ENCODE data around the gene KIAA0825.

Gene KIAA0825

GRCh38 chr5:94623877-94624276 lies 5.5 kb upstream of the KIAA0825 start:
- POLR2A ChIA-PET = no interaction called here
- CTCF ChIA-PET = no interaction called here
- TF ChIP-seq FOXM1 (IDR thresholded peaks at IDR 0.05; ENCODE audit: borderline replicate concordance) (no peak), CTBP1 (IDR thresholded peaks at IDR 0.05; ENCODE audit: borderline replicate concordance) (no peak), FOXA1 (IDR thresholded peaks at IDR 0.05) (no peak), HDGF (IDR thresholded peaks at IDR 0.05; ENCODE audit: borderline replicate concordance) (no peak), LEF1 (IDR thresholded peaks at IDR 0.05; ENCODE audit: borderline replicate concordance) (no peak), FOXK2 (IDR thresholded peaks at IDR 0.05) (no peak), ELF4 (IDR thresholded peaks at IDR 0.05) (no peak), ARNT (IDR thresholded peaks at IDR 0.05) (no peak), L3MBTL2 (conservative IDR thresholded peaks at IDR 0.05) (no peak), SUZ12 (IDR thresholded peaks at IDR 0.05) (no peak), PKNOX1 (IDR thresholded peaks at IDR 0.05) (no peak), BHLHE40 (IDR thresholded peaks at IDR 0.05; ENCODE audit: borderline replicate concordance) (no peak), ZNF384 (IDR thresholded peaks at IDR 0.05) (no peak), SP1 (IDR thresholded peaks at IDR 0.05) (no peak), TARDBP (IDR thresholded peaks at IDR 0.05) (no peak), NFRKB (IDR thresholded peaks at IDR 0.05) (no peak)
- no peak for DNase-seq (ENCODE audit: extremely low spot score)

GRCh38 chr5:94623011-94623410 lies 4.6 kb upstream of the KIAA0825 start:
- no peak for DNase-seq (ENCODE audit: extremely low spot score)
- POLR2A ChIA-PET = no interaction called here
- TF ChIP-seq ELF4 (IDR thresholded peaks at IDR 0.05) (no peak), SUZ12 (IDR thresholded peaks at IDR 0.05) (no peak), ARNT (IDR thresholded peaks at IDR 0.05) (no peak), CTBP1 (IDR thresholded peaks at IDR 0.05; ENCODE audit: borderline replicate concordance) (no peak), SP1 (IDR thresholded peaks at IDR 0.05) (no peak), LEF1 (IDR thresholded peaks at IDR 0.05; ENCODE audit: borderline replicate concordance) (no peak), FOXA1 (IDR thresholded peaks at IDR 0.05) (no peak), TARDBP (IDR thresholded peaks at IDR 0.05) (no peak)
- CTCF ChIA-PET = interaction anchor here (1.1 kb wide), 1 partner anchor 115 kb away, joined by 3 read pairs; no protein-coding TSS in a partner anchor

DNA sequence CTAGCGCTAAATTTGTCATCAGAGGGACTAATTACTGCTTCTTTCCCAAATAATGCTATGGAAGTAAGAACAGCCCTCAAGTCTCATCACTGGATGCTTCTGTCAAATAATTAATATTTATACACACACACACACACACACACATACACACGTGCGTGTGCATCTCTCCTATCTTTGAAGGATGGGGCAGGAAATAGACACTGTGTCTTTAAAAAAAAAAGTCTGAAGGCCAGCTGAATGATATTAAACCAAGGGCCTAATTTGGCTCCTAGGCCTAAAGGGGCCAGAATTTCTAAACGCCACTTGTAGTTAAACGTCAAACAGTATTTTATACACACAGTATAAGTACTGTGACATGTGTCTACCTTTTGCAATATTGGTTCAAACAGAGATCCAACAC lies 3.4 kb upstream of the KIAA0825 start:
- POLR2A ChIA-PET = no interaction called here
- no peak for DNase-seq (ENCODE audit: extremely low spot score)
- CTCF ChIA-PET = interaction anchor here (1.1 kb wide), 1 partner anchor 116 kb away, joined by 3 read pairs; no protein-coding TSS in a partner anchor
- peak; percentile 83 for TF ChIP-seq ZNF384 (IDR thresholded peaks at IDR 0.05)
- TF ChIP-seq NFRKB (IDR thresholded peaks at IDR 0.05) = no peak

- no peak for TF ChIP-seq PKNOX1 (IDR thresholded peaks at IDR 0.05)
- no peak for TF ChIP-seq ARNT (IDR thresholded peaks at IDR 0.05)
- TF ChIP-seq LEF1 (IDR thresholded peaks at IDR 0.05; ENCODE audit: borderline replicate concordance) = no peak
- no peak for TF ChIP-seq ELF4 (IDR thresholded peaks at IDR 0.05)
- TF ChIP-seq FOXM1 (IDR thresholded peaks at IDR 0.05; ENCODE audit: borderline replicate concordance) = no peak
- TF ChIP-seq HDGF (IDR thresholded peaks at IDR 0.05; ENCODE audit: borderline replicate concordance) = no peak
- TF ChIP-seq SUZ12 (IDR thresholded peaks at IDR 0.05) = no peak
- no peak for TF ChIP-seq CTBP1 (IDR thresholded peaks at IDR 0.05; ENCODE audit: borderline replicate concordance)
- no peak for TF ChIP-seq L3MBTL2 (conservative IDR thresholded peaks at IDR 0.05)
- TF ChIP-seq BHLHE40 (IDR thresholded peaks at IDR 0.05; ENCODE audit: borderline replicate concordance) = no peak
- TF ChIP-seq FOXA1 (IDR thresholded peaks at IDR 0.05) = no peak
- TF ChIP-seq TARDBP (IDR thresholded peaks at IDR 0.05) = no peak
- TF ChIP-seq FOXK2 (IDR thresholded peaks at IDR 0.05) = no peak
- ChIA-PET POLR2A (no interaction called here), CTCF (no interaction called here)
- DNase-seq (ENCODE audit: extremely low spot score) = no peak
These were observed 1.9 kb upstream of the KIAA0825 start for GRCh38 chr5:94620256-94620655.

DNA sequence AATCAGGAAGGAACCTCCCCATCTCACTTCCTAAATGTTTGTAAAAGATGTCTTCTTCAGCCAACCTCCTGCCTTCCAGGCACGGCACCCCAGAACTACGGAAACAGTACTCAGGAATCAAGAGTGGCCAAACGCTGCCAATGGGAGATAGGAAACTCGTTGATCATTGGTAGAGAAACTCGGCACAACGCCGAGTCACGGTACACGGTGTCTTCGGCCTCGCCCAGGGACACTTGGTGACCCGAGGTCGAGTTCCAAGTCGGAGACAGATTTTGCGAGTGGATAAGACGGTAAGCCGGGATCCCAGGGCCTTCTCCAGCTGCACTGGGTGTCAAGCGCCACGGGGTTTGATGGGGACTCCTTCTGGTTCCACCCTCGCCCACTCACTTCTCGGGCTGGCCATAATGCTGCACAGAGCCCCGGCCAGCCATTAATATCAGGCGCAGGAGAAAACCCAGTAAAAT lies 343 bp downstream of the KIAA0825 start:
- ChIA-PET CTCF (interaction anchor here (0.7 to 1.8 kb wide), 3 partner anchors 73 to 233 kb away, joined by 3 read pairs; no protein-coding TSS in a partner anchor), POLR2A (interaction anchor here (0.6 to 1.5 kb wide), 3 partner anchors 47 to 276 kb away, joined by 3 read pairs; no protein-coding TSS in a partner anchor)
- no peak for TF ChIP-seq CTBP1 (IDR thresholded peaks at IDR 0.05; ENCODE audit: borderline replicate concordance)
- no peak for TF ChIP-seq LEF1 (IDR thresholded peaks at IDR 0.05; ENCODE audit: borderline replicate concordance)
- no peak for TF ChIP-seq ZNF384 (IDR thresholded peaks at IDR 0.05)
- no peak for TF ChIP-seq HDGF (IDR thresholded peaks at IDR 0.05; ENCODE audit: borderline replicate concordance)
- no peak for TF ChIP-seq FOXM1 (IDR thresholded peaks at IDR 0.05; ENCODE audit: borderline replicate concordance)
- TF ChIP-seq NFRKB (IDR thresholded peaks at IDR 0.05) = no peak
- TF ChIP-seq ARNT (IDR thresholded peaks at IDR 0.05) = no peak
- TF ChIP-seq SUZ12 (IDR thresholded peaks at IDR 0.05) = no peak
- TF ChIP-seq SP1 (IDR thresholded peaks at IDR 0.05) = no peak
- TF ChIP-seq PKNOX1 (IDR thresholded peaks at IDR 0.05) = no peak
- TF ChIP-seq BHLHE40 (IDR thresholded peaks at IDR 0.05; ENCODE audit: borderline replicate concordance) = no peak
- no peak for TF ChIP-seq TARDBP (IDR thresholded peaks at IDR 0.05)
- no peak for TF ChIP-seq ELF4 (IDR thresholded peaks at IDR 0.05)
- no peak for TF ChIP-seq FOXA1 (IDR thresholded peaks at IDR 0.05)
- no peak for TF ChIP-seq L3MBTL2 (conservative IDR thresholded peaks at IDR 0.05)
- TF ChIP-seq FOXK2 (IDR thresholded peaks at IDR 0.05) = no peak
- DNase-seq (ENCODE audit: extremely low spot score) = peak; percentile 32

DNA sequence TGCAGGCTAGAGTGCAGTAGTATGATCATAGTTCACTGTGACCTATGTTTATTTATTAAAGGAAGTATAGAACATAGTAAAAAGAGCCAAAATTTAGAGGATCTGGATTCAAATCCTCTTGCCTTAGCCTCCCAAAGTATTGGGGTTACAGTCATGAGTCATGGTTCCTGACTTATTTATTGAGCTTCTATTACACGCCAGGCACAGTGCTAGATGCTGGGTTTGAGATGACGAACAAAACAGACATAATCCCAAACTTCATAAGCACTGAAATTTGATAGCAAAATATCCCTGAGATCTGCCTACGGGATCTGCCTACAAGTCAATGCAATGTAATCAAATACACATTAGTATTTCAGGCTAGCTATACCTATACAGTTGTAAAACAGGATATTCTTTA lies 2.5 kb downstream of the KIAA0825 start:
- no peak for TF ChIP-seq LEF1 (IDR thresholded peaks at IDR 0.05; ENCODE audit: borderline replicate concordance)
- TF ChIP-seq SP1 (IDR thresholded peaks at IDR 0.05) = no peak
- TF ChIP-seq NFRKB (IDR thresholded peaks at IDR 0.05) = no peak
- no peak for TF ChIP-seq TARDBP (IDR thresholded peaks at IDR 0.05)
- no peak for TF ChIP-seq ARNT (IDR thresholded peaks at IDR 0.05)
- TF ChIP-seq ELF4 (IDR thresholded peaks at IDR 0.05) = no peak
- TF ChIP-seq HDGF (IDR thresholded peaks at IDR 0.05; ENCODE audit: borderline replicate concordance) = no peak
- no peak for TF ChIP-seq PKNOX1 (IDR thresholded peaks at IDR 0.05)
- TF ChIP-seq FOXM1 (IDR thresholded peaks at IDR 0.05; ENCODE audit: borderline replicate concordance) = no peak
- no peak for TF ChIP-seq BHLHE40 (IDR thresholded peaks at IDR 0.05; ENCODE audit: borderline replicate concordance)
- no peak for TF ChIP-seq L3MBTL2 (conservative IDR thresholded peaks at IDR 0.05)
- ChIA-PET POLR2A (no interaction called here), CTCF (interaction anchor here (0.6 to 1.7 kb wide), 2 partner anchors 28 to 122 kb away, joined by 3 to 7 read pairs; no protein-coding TSS in a partner anchor)
- DNase-seq (ENCODE audit: extremely low spot score) = no peak
